ENCODE data around the gene ISLR.

Gene ISLR

GRCh38 chr15:74197176-74197965 is 23.9 kb downstream of the ISLR start:
- no peak for DNase-seq

DNA sequence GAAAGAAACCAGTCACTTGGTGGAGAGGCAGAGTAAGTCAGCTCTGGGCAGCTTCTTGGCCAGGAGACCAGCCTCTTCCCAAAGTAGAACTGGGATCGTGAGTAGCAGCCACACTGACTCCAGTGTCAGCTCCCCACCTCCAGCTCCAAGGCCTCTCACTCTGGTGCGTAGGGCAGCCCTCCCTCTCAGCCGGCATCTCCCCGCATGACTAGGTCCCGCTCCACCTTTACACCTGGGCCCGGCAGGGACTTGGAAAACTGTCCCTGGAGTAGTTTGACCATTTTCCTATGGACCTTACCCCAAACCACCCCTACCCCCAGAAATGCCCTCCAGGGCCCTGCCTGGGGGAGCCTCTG is 25.8 kb downstream of the ISLR start:
- no peak for DNase-seq

- no peak for DNase-seq
Observed at GRCh38 chr15:74200412-74200815, 26.9 kb downstream of the ISLR start.

DNA sequence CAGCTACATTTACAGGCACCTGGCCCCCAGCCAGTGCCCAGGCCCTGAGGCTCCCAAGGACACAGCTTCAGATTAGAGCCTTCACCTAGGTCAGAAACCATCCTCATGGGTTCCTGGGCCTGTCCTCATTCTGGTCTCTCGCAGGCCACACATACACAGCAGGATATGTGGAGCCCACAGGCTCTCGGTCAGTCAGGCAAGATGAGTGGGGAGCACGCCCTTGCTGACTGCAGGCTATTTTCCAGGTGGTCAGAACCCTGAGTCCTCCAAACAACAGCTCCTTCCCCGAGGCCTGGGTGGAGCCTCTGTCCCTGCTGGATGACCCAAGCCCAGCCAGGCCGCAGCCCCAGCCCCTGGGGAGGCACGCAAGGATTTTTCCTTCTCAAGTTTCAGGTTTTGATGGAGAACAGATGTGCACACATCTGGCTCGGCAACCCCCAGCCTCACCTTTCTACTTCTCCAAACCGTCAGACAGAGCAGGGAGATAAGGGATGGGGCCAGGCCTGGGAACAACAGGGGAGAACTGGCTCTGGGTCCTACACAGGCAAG is 27.4 kb downstream of the ISLR start:
- no peak for DNase-seq

GRCh38 chr15:74201710-74202420 is 28.4 kb downstream of the ISLR start:
- DNase-seq: no peak

- DNase-seq: no peak
Observed at GRCh38 chr15:74202452-74203401, 29.2 kb downstream of the ISLR start, which contains the start of gene STRA6. Gene STRA6 (minus strand): TSS chr15:74202787. CDS start chr15:74202267, 520 bp downstream.

GRCh38 chr15:74203914-74204431 is 30.5 kb downstream of the ISLR start:
- no peak for DNase-seq

GRCh38 chr15:74205582-74205947 is 32.1 kb downstream of the ISLR start:
- DNase-seq: no peak

GRCh38 chr15:74206801-74207281 is 33.3 kb downstream of the ISLR start:
- DNase-seq: no peak

DNA sequence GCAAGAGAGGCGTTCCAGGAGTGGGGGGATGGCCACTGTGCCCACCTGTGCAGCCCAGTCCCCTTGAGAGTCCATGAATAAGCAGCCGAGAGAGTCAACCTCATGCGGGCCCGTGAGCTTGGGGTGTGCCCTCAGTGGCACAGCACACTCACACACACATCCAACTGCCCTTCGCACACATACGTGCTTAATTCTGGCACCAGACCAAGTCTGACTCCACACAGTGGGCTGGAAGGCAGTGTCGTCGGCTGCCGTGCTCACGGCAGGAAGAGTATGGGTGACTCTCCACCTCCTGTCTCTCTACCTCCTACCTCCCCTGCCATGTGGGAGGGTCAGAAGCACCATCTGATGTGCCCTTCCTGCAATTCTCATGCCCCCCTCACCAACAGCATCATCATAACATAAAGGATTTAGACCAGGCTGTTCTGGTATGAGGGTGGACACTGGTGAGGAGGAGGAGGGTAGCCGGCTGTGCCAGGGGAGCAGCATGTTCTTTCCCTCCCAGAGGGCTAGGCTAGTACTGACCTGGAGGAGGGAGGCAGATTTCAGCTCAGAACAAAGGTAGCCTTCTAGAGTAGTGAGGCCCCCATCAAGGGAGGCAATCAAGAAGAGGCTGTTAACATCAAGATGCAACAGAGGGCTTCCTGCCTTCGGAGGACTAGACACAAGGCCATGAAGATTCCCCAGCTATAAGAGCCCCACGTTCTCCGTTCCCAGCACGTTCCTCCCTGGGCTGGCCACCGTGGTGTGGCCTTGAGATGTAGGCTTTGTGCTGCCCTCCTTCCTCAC is 34.3 kb downstream of the ISLR start:
- no peak for DNase-seq

- no peak for DNase-seq
Observed at GRCh38 chr15:74208496-74208895, 35.0 kb downstream of the ISLR start.

DNA sequence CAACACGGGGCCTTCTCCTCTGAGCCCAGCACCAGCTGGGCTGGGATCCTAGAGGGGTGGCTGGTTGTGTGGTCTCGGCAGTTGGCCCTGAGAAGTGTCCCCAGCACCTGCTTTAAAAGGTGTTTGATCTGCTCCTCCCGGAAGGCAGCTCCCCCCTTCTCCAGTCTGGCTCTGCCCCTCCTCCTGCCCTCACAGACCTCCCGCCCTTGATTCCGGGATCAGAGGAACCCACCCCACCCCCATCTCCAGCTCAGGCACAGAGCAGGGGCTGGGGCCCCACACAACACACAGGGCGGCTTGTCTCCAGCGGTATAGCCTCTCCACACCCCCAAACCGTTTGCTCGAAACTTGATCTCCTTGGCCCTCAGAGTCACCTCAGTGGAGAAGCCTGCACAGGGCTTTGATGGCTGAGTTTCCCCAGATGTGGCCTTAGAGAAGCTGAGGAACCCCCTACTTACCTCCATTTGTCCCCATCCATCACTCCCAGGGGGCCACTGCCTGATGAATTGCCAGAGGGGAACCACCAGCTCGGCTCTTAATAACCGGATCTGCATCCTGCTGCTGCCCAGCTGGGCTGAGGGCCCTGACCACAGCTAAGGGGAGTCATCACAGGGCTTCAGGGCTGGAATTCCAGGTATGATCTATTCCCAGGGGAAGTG is 35.5 kb downstream of the ISLR start:
- DNase-seq: no peak

- DNase-seq: no peak
Observed at GRCh38 chr15:74209560-74209958, 36.0 kb downstream of the ISLR start.

GRCh38 chr15:74209997-74210671 is 36.6 kb downstream of the ISLR start:
- DNase-seq: no peak

DNA sequence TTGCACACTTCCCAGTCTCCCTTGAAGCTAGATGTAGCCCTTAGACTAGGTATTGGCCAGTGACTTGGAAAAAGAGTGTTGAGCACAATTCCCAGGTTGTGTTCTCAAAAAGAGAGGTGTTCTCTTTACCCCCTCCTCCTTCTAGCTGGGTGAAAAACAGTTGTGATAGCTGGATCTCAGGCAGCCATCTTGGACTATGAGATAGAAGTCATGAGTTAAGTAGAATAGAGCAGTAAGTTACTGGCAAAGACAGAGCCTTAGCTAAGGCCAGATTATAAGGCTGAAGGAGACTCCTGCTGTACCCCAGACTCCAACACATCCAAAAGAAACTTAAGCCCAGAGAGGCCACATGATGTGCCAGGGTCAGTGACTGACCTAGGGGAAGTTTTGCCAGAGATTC is 37.2 kb downstream of the ISLR start:
- no peak for DNase-seq

DNA sequence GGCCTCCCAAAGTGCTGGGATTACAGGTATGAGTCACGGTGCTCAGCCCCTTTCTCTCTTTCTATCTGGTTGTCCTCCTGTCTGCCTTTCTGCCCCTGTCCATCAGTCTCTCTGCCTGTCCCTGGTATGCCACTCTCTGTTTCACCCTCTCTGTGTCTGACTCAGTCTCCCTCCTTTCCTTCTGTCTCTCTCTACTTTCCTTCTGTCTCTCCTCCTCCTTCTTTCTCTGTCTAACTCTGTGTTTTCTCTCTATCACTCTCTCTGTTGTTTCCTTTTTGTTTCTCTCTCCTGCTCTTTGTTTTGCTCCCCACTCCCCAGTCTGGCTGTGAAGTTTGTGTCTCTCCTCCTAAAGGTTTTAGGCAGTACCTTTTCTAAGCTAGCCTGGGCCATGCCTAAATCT is 38.1 kb downstream of the ISLR start:
- DNase-seq: no peak

DNA sequence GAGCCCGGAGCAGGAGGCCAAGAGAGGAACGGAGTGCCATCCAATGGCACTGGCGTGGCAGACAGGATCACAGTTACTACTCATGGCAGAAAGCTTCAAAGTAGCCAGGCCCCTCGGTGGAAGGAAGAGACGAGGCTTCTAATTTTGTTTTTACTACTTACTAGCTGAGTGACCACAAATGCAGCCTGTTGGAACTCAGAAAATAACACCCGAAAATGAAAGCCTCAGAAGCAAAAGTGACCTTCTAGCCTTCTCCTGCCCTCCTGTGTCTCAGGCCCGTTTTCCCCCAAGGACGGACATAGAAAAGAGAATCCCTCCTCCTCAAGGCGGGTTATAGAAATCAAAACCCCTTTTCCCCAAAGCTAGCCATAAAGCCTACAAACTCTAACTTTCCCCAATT is 39.0 kb downstream of the ISLR start:
- no peak for DNase-seq

- no peak for DNase-seq
Observed at GRCh38 chr15:74213858-74214284, 40.4 kb downstream of the ISLR start.

DNA sequence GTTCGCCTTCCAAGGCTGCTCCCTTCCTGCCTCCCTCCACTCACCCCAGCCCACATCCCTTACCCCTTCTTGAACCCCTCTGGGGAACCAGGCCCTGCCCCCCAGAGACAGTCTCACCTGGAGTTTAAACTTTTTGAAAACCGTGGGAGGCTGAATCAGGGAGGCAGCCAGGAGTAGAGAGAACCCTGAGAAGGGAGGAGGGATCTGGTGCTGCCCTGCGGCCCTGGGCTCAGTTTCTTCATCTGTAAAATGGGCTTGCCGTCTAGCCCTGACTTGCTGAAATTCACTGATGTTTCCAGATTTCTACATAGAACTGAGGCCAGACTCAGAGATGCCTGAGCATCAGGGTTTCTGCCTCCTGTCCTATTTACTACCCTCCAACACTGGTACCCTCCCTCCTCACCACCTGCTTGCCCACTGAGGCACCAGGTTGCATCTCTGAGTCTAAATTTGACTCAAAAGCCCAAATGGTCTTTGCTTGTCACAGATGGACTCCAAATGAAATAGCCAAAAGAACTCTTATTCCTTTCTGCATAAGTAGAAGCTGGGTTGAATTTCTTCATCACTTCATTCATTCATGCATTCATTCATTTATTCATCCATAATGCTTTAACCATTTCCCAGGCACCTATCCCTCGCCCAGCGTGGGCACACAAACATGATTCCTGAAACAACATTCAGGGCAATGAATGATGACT is 41.0 kb downstream of the ISLR start:
- DNase-seq: no peak

GRCh38 chr15:74215958-74216357 is 42.4 kb downstream of the ISLR start:
- DNase-seq: no peak

Data from effector CD4-positive, alpha-beta T cell (primary cell).